HCT116 (cell line): ENCODE results near the gene NRSN1. TPM values are rescaled to one million over a fixed set of nuclear protein-coding genes. Genes with fewer than 3 reads are reported as not detected.

Source experiments
- ATAC-seq: fragments of 200-7000 bp; cut with Tn5 transposase; 2 replicates; pipeline ENCODE4 v1.9.1; 2020; ENCODE audit warnings: mild to moderate bottlenecking, moderate library complexity
- BruUV-seq: library from RNA; stranded (reverse); fragments of 400-500 nt; replicated peaks from 2 replicates; lab custom pipeline; 2021; lab: Mats Ljungman, UMichigan
- CTCF ChIA-PET: fragments of 300-600 bp; sonication (Branson Sonifier 250); formaldehyde crosslinking; loops from one replicate; lab custom pipeline; 2021; ENCODE audit warnings: antibody characterized with exemption; lab: Charles Lee
- POLR2A ChIA-PET: fragments of 300-600, 350-600 bp; sonication (Branson Sonifier 250); formaldehyde crosslinking; loops from one replicate; lab custom pipeline; 2021; ENCODE audit warnings: antibody characterized with exemption; lab: Charles Lee
- RAD21 ChIA-PET, 2 experiments: fragments of 300-600 bp; sonication (Branson Sonifier 250); formaldehyde crosslinking; loops; one replicate each; lab custom pipeline; 2023; ENCODE audit warnings: low total read pairs in 2 of 2; ENCODE audit not compliant: uncharacterized antibody in 2 of 2, unreplicated experiment in 2 of 2, low non-redundant PET in 1 of 2; lab: Charles Lee
- DNase-seq: peaks from one replicate; pipeline ENCODE4 v3.0.0-alpha.2; 2010; ENCODE audit warnings: low read depth, low spot score
- H2AFZ ChIP-seq: fragments of 200-600 bp; shearing (Covaris generic), sonication (generic); 2 replicates; pipeline ENCODE4 v1.6.1; 2017; ENCODE audit warnings: low read depth, mixed run types, mixed read lengths, antibody characterized with exemption, low read length; ENCODE audit not compliant: poor library complexity, severe bottlenecking
- H3K27ac ChIP-seq: 2 replicates; pipeline ENCODE4 v1.5.1; 2012; ENCODE audit warnings: low read depth, low read length
- H3K27me3 ChIP-seq: fragments of 200-600 bp; sonication (generic); 2 replicates; pipeline ENCODE4 v1.6.1; 2016; ENCODE audit warnings: mixed run types, low read length, mixed read lengths; ENCODE audit not compliant: insufficient read depth
- H3K36me3 ChIP-seq, 2 experiments: fragments of 200-500 bp in 1 of 2; fragments of 200-600 bp in 1 of 2; sonication (Bioruptor generic) in 1 of 2; sonication (generic) in 1 of 2; 2 replicates each; pipeline versions ENCODE4 v1.5.1 to v1.6.1; 2014 to 2016; ENCODE audit warnings: low read length in 2 of 2, inconsistent platforms in 1 of 2, mixed read lengths in 1 of 2, mixed run types in 1 of 2; ENCODE audit not compliant: insufficient read depth in 2 of 2, control insufficient read depth in 1 of 2
- H3K4me1 ChIP-seq, 2 experiments: fragments of 200-600 bp in 1 of 2; sonication (generic) in 1 of 2; 2 replicates each; pipeline versions ENCODE4 v1.5.1 to v1.6.1; 2012 to 2017; ENCODE audit warnings: low read length in 2 of 2, inconsistent platforms in 1 of 2, mild to moderate bottlenecking in 1 of 2, mixed read lengths in 1 of 2, mixed run types in 1 of 2, moderate library complexity in 1 of 2; ENCODE audit not compliant: insufficient read depth in 2 of 2, control insufficient read depth in 1 of 2
- H3K4me2 ChIP-seq: fragments of 200-600 bp; sonication (generic); 2 replicates; pipeline ENCODE4 v1.6.1; 2017; ENCODE audit warnings: mixed run types, low read length, mixed read lengths
- H3K4me3 ChIP-seq, 2 experiments: fragments of 200-600 bp in 1 of 2; sonication (generic) in 1 of 2; replicated peaks in 1 of 2; 2 replicates each; pipeline ENCODE4 v1.5.1; 2011 to 2016; ENCODE audit warnings: low read length in 2 of 2, control low read depth in 1 of 2, low read depth in 1 of 2, mild to moderate bottlenecking in 1 of 2, mixed read lengths in 1 of 2, mixed run types in 1 of 2
- H3K79me2 ChIP-seq: fragments of 200-600 bp; sonication (generic); 2 replicates; pipeline ENCODE4 v1.6.1; 2017; ENCODE audit warnings: mild to moderate bottlenecking, mixed run types, low read length, moderate library complexity, mixed read lengths; ENCODE audit not compliant: insufficient read depth
- H3K9ac ChIP-seq: fragments of 200-600 bp; sonication (generic); 2 replicates; pipeline ENCODE4 v1.6.1; 2016; ENCODE audit warnings: low read length, mixed read lengths
- H3K9me2 ChIP-seq: fragments of 200-600 bp; sonication (generic), shearing (Covaris generic); 2 replicates; pipeline ENCODE4 v1.6.1; 2017; ENCODE audit warnings: mixed run types, mild to moderate bottlenecking, moderate library complexity; ENCODE audit not compliant: insufficient read depth
- H3K9me3 ChIP-seq, 2 experiments: fragments of 200-500 bp in 1 of 2; fragments of 200-600 bp in 1 of 2; sonication (Bioruptor generic) in 1 of 2; sonication (generic) in 1 of 2; 2 replicates each; pipeline ENCODE4 v1.6.1; 2014 to 2017; ENCODE audit warnings: low read length in 2 of 2, mixed read lengths in 2 of 2, inconsistent platforms in 1 of 2, low read depth in 1 of 2, mild to moderate bottlenecking in 1 of 2, mixed run types in 1 of 2, moderate library complexity in 1 of 2; ENCODE audit not compliant: control insufficient read depth in 1 of 2, insufficient read depth in 1 of 2
- H4K20me1 ChIP-seq: fragments of 200-600 bp; sonication (generic), shearing (Covaris generic); 2 replicates; pipeline ENCODE4 v1.6.1; 2017; ENCODE audit warnings: mixed run types, mild to moderate bottlenecking, moderate library complexity; ENCODE audit not compliant: insufficient read depth
- CBX3 ChIP-seq: IDR thresholded peaks from 2 replicates; pipeline ENCODE4 v1.6.1; 2012; ENCODE audit warnings: low read depth
- CEBPB ChIP-seq: IDR thresholded peaks from 2 replicates; pipeline ENCODE4 v1.6.1; 2012; ENCODE audit warnings: low read depth
- ELF1 ChIP-seq: IDR thresholded peaks from 2 replicates; pipeline ENCODE4 v1.6.1; 2012; ENCODE audit warnings: low read depth, borderline replicate concordance
- EZH2 ChIP-seq: fragments of 200-600 bp; sonication (generic); IDR thresholded peaks from 2 replicates; pipeline ENCODE4 v1.6.1; 2017; ENCODE audit warnings: antibody characterized with exemption, mixed run types
- EZH2phosphoT487 ChIP-seq: fragments of 200-600 bp; IDR thresholded peaks from 2 replicates; pipeline ENCODE4 v1.6.1; 2018; ENCODE audit warnings: antibody characterized with exemption, borderline replicate concordance
- FOSL1 ChIP-seq: IDR thresholded peaks from 2 replicates; pipeline ENCODE4 v1.6.1; 2012; ENCODE audit warnings: low read depth
- JUND ChIP-seq: IDR thresholded peaks from 2 replicates; pipeline ENCODE4 v1.6.1; 2012
- POLR2AphosphoS5 ChIP-seq: IDR thresholded peaks from 2 replicates; pipeline ENCODE4 v1.6.1; 2011; ENCODE audit warnings: mild to moderate bottlenecking, low read depth, low read length, moderate library complexity
- SIN3A ChIP-seq: IDR thresholded peaks from 2 replicates; pipeline ENCODE4 v1.6.1; 2012; ENCODE audit warnings: low read depth
- SRF ChIP-seq: IDR thresholded peaks from 2 replicates; pipeline ENCODE4 v1.6.1; 2012; ENCODE audit warnings: low read depth
- TCF7L2 ChIP-seq: IDR thresholded peaks from 2 replicates; pipeline ENCODE4 v1.7.0; 2011; ENCODE audit warnings: borderline replicate concordance, inconsistent platforms; ENCODE audit not compliant: insufficient read depth, insufficient read length; ENCODE audit errors: extremely low read depth
- YY1 ChIP-seq: IDR thresholded peaks from 2 replicates; pipeline ENCODE4 v1.6.1; 2011; ENCODE audit warnings: low read length, low read depth, moderate library complexity, mild to moderate bottlenecking; ENCODE audit not compliant: insufficient replicate concordance; ENCODE audit errors: extremely low read depth
- ZFX ChIP-seq: fragments of 450-650 bp; IDR thresholded peaks from 2 replicates; pipeline ENCODE4 v1.6.1; 2017
- intact Hi-C: fragments of 100-400 bp; cut with micrococcal nuclease; formaldehyde crosslinking; loops from 2 replicates; pipeline ENCODE4 v1.10.0; 2022
- total RNA-seq: library from RNA; stranded (reverse); gene quantifications from one replicate; pipeline ENCODE4 v1.2.1, GENCODE V29; 2021; ENCODE audit not compliant: unreplicated experiment
- TF ChIP-seq, protein P1 (sequence below): IDR thresholded peaks from 2 replicates; pipeline ENCODE4 v1.6.1; 2012; ENCODE audit warnings: low read depth
- TF ChIP-seq, protein P2 (sequence below): IDR thresholded peaks from 2 replicates; pipeline ENCODE4 v1.6.1; 2012
- TF ChIP-seq, protein P3 (sequence below), 3 experiments: fragments of 200-600 bp in 1 of 3; sonication (generic) in 1 of 3; IDR thresholded peaks in 2 of 3; conservative IDR thresholded peaks in 1 of 3; 2 replicates each; pipeline ENCODE4 v1.5.1; 2012 to 2017; ENCODE audit warnings: low read depth in 2 of 3, low read length in 2 of 3, antibody characterized with exemption in 1 of 3, borderline replicate concordance in 1 of 3, control low read depth in 1 of 3, mild to moderate bottlenecking in 1 of 3, mixed read lengths in 1 of 3, mixed run types in 1 of 3, moderate library complexity in 1 of 3; ENCODE audit not compliant: insufficient read depth in 1 of 3

The NRSN1 gene
- total RNA-seq, 1 experiment from 2014 or later, result not detected

DNA sequence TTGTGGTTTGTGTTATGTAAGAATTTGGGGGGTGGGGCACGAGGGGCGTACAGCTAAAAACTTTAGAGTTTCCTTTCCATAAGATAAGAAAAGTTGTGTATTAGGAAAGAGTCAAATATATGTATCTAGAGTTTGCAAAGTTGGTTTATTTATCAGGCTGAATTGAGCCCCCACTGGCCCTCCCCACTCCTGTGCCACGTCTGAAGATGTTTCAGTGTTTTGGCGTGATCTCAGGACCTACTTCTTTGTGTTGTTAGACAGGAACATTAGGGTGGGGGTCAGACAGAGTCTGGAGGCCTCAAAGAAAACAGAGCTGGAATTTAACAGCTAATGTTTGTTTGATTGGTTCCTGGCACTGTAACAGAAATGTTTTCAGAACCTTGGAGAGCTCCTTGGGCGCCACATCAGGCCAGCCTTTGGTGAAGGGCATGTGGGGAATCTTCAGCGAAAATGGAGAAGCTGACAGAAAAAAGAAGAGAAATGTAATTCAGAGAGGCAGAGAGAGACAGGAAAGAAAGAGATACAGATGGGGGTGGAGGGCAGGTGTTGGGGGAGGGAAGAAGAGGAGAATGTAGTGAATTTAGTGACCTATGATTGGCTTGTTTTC lies 674 bp downstream of the NRSN1 start:
- H3K4me2 ChIP-seq, result no peak overlapping the region
- CTCF ChIA-PET, result no interaction called here
- no peaks in the 10 kb centered on the region for H3K9me2 ChIP-seq
- H3K27ac ChIP-seq, result no peak overlapping the region
- H2AFZ ChIP-seq, result no peak overlapping the region
- RAD21 ChIA-PET, result no interaction called here
- POLR2A ChIA-PET, result interaction anchor here (1.0 kb wide), 1 partner anchor 9 kb away, joined by 3 read pairs; no protein-coding TSS in a partner anchor
- ATAC-seq (no peak), DNase-seq (peak; percentile 7)
- TF ChIP-seq, protein P1, sequence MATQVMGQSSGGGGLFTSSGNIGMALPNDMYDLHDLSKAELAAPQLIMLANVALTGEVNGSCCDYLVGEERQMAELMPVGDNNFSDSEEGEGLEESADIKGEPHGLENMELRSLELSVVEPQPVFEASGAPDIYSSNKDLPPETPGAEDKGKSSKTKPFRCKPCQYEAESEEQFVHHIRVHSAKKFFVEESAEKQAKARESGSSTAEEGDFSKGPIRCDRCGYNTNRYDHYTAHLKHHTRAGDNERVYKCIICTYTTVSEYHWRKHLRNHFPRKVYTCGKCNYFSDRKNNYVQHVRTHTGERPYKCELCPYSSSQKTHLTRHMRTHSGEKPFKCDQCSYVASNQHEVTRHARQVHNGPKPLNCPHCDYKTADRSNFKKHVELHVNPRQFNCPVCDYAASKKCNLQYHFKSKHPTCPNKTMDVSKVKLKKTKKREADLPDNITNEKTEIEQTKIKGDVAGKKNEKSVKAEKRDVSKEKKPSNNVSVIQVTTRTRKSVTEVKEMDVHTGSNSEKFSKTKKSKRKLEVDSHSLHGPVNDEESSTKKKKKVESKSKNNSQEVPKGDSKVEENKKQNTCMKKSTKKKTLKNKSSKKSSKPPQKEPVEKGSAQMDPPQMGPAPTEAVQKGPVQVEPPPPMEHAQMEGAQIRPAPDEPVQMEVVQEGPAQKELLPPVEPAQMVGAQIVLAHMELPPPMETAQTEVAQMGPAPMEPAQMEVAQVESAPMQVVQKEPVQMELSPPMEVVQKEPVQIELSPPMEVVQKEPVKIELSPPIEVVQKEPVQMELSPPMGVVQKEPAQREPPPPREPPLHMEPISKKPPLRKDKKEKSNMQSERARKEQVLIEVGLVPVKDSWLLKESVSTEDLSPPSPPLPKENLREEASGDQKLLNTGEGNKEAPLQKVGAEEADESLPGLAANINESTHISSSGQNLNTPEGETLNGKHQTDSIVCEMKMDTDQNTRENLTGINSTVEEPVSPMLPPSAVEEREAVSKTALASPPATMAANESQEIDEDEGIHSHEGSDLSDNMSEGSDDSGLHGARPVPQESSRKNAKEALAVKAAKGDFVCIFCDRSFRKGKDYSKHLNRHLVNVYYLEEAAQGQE, result peak; percentile 81
- no peak for TF ChIP-seq ZFX
- no peak for TF ChIP-seq SRF
- no peak for TF ChIP-seq CEBPB
- no peak for TF ChIP-seq FOSL1
- intact Hi-C loops, result no loop called here
- no peak overlapping the region for H3K4me3 ChIP-seq
- H3K36me3 ChIP-seq, result no peaks in the 10 kb centered on the region
- BruUV-seq, result no TSS peak
- H3K79me2 ChIP-seq, result no peaks in the 10 kb centered on the region
- H3K4me1 ChIP-seq, result no peaks in the 10 kb centered on the region
- H3K9me3 ChIP-seq, result no peaks in the 10 kb centered on the region
- peaks cover 13% of the 10 kb centered on the region; the same call in 1 of the 2 replicates for H3K27me3 ChIP-seq
- H4K20me1 ChIP-seq, result no peaks in the 10 kb centered on the region
- no peak overlapping the region for H3K9ac ChIP-seq

DNA sequence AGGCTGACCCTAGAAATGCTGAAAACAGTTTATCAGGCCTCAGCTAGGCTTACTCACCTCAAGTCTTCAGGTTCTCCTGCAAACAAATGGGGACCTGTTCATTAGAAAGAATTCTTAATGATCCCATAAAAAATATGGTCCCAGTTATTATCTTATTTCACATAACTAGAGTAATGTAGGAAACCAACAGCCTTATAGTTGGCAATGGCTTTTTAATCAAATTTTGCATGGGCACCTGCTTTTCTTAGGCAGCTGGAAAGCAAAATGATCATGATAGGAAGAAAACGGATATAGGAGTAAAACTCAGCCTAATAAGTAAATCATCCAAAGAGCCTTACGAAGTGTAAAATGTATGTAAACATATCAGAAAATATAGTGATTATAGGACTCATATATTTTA lies 1.3 kb downstream of the NRSN1 start:
- Histone ChIP-seq H3K4me3 (no peak overlapping the region), H3K9me3 (no peaks in the 10 kb centered on the region), H4K20me1 (no peaks in the 10 kb centered on the region), H3K9me2 (no peaks in the 10 kb centered on the region), H3K4me1 (no peaks in the 10 kb centered on the region), H3K27me3 (peaks cover 7% of the 10 kb centered on the region; the same call in 1 of the 2 replicates), H2AFZ (no peak overlapping the region), H3K36me3 (no peaks in the 10 kb centered on the region), H3K4me2 (no peak overlapping the region), H3K9ac (no peak overlapping the region), H3K27ac (no peak overlapping the region), H3K79me2 (no peaks in the 10 kb centered on the region)
- BruUV-seq, result no TSS peak
- ChIA-PET RAD21 (no interaction called here), CTCF (no interaction called here), POLR2A (interaction anchor here (1.0 kb wide), 1 partner anchor 9 kb away, joined by 3 read pairs; no protein-coding TSS in a partner anchor)
- no peak for ATAC-seq
- intact Hi-C loops, result no loop called here
- DNase-seq, result no peak
- TF ChIP-seq YY1 (no peak), SIN3A (no peak), JUND (no peak), ELF1 (no peak), EZH2phosphoT487 (no peak), CBX3 (no peak), TCF7L2 (no peak), SRF (no peak), EZH2 (no peak), POLR2AphosphoS5 (no peak)
- TF ChIP-seq, protein P2, sequence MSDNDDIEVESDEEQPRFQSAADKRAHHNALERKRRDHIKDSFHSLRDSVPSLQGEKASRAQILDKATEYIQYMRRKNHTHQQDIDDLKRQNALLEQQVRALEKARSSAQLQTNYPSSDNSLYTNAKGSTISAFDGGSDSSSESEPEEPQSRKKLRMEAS, result no peak
- TF ChIP-seq, protein P3, sequence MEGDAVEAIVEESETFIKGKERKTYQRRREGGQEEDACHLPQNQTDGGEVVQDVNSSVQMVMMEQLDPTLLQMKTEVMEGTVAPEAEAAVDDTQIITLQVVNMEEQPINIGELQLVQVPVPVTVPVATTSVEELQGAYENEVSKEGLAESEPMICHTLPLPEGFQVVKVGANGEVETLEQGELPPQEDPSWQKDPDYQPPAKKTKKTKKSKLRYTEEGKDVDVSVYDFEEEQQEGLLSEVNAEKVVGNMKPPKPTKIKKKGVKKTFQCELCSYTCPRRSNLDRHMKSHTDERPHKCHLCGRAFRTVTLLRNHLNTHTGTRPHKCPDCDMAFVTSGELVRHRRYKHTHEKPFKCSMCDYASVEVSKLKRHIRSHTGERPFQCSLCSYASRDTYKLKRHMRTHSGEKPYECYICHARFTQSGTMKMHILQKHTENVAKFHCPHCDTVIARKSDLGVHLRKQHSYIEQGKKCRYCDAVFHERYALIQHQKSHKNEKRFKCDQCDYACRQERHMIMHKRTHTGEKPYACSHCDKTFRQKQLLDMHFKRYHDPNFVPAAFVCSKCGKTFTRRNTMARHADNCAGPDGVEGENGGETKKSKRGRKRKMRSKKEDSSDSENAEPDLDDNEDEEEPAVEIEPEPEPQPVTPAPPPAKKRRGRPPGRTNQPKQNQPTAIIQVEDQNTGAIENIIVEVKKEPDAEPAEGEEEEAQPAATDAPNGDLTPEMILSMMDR (IDR thresholded peaks at IDR 0.05 in 2 of 3, conservative IDR thresholded peaks at IDR 0.05 in 1 of 3; ENCODE audit: borderline replicate concordance in 1 of 3, insufficient read depth in 1 of 3, low read depth in 2 of 3, low read length in 2 of 3), result no peak
